ACHN (cell line): Measurements from ENCODE around the gene ARHGEF1.

Source experiments
- DNase-seq: peaks from one replicate; pipeline ENCODE4 v3.0.0-alpha.2; 2015
- in situ Hi-C: cut with HindIII; loops from 2 replicates; pipeline ENCODE4 v1.10.0; 2017; ENCODE audit warnings: low sequenced_read_pairs, low pct_ligation_motif_present, low pct_unique_long_range_greater_than_20kb

Gene ARHGEF1

GRCh38 chr19:41923045-41923788, 40.2 kb downstream of the ARHGEF1 start:
- in situ Hi-C loops, result no loop called here
- no peak for DNase-seq

- no peak for DNase-seq
- in situ Hi-C loops, result no loop called here
These were observed 41.5 kb downstream of the ARHGEF1 start for GRCh38 chr19:41924151-41925145.

GRCh38 chr19:41925208-41926003, 42.4 kb downstream of the ARHGEF1 start:
- in situ Hi-C loops, result no loop called here
- no peak for DNase-seq

- no peak for DNase-seq
- in situ Hi-C loops, result no loop called here
These were observed 43.2 kb downstream of the ARHGEF1 start for GRCh38 chr19:41926028-41926762.

- in situ Hi-C loops, result no loop called here
- DNase-seq, result no peak
These were observed 43.9 kb downstream of the ARHGEF1 start for GRCh38 chr19:41926763-41927496.

- in situ Hi-C loops, result no loop called here
These were observed 44.7 kb downstream of the ARHGEF1 start for GRCh38 chr19:41927497-41928192.

GRCh38 chr19:41928221-41928683, 45.3 kb downstream of the ARHGEF1 start, which contains the start of gene ERFL:
Gene ERFL, minus strand, starts transcription at chr19:41928449. Its CDS starts 15,530 bp downstream, at chr19:41912919.
- in situ Hi-C loops, result no loop called here
- no peak for DNase-seq

More at GRCh38 chr19:41927497-41928192, 44.7 kb downstream of the ARHGEF1 start:
- no peak for DNase-seq

- in situ Hi-C loops, result no loop called here
- DNase-seq, result no peak
These were observed 46.0 kb downstream of the ARHGEF1 start for GRCh38 chr19:41928754-41929535.

GRCh38 chr19:41929536-41930071, 46.6 kb downstream of the ARHGEF1 start:
- no peak for DNase-seq
- in situ Hi-C loops, result no loop called here

- in situ Hi-C loops, result no loop called here
- no peak for DNase-seq
These were observed 47.3 kb downstream of the ARHGEF1 start for GRCh38 chr19:41930322-41930722.

- in situ Hi-C loops, result no loop called here
- DNase-seq, result no peak
These were observed 48.1 kb downstream of the ARHGEF1 start for GRCh38 chr19:41930926-41931592.

GRCh38 chr19:41932259-41932719, 49.3 kb downstream of the ARHGEF1 start:
- in situ Hi-C loops, result no loop called here
- no peak for DNase-seq

GRCh38 chr19:41932720-41933332, 49.8 kb downstream of the ARHGEF1 start:
- in situ Hi-C loops, result no loop called here

GRCh38 chr19:41933693-41934426, 50.9 kb downstream of the ARHGEF1 start:
- no peak for DNase-seq
- in situ Hi-C loops, result no loop called here

More at GRCh38 chr19:41932720-41933332, 49.8 kb downstream of the ARHGEF1 start:
- DNase-seq, result no peak
